HL-60 (cell line): ENCODE data around the gene MFRP.

ENCODE experiments used
- DNase-seq, 2 experiments: peaks; one replicate each; pipeline ENCODE4 v3.0.0-alpha.2; 2010 to 2020; ENCODE audit warnings: low read depth in 1 of 2, low spot score in 1 of 2
- H3K27ac ChIP-seq: fragments of 250-450 bp; sonication (Bioruptor Pico); replicated peaks from 2 replicates; pipeline ENCODE4 v1.5.1; 2020; ENCODE audit warnings: mild to moderate bottlenecking, moderate library complexity
- H3K27me3 ChIP-seq: fragments of 250-450 bp; sonication (Bioruptor Pico); 2 replicates; pipeline ENCODE4 v1.5.1; 2021; ENCODE audit warnings: mild to moderate bottlenecking, moderate library complexity; ENCODE audit not compliant: insufficient read depth, poor library complexity, severe bottlenecking
- H3K4me3 ChIP-seq: replicated peaks from 2 replicates; pipeline ENCODE4 v1.5.1; 2011; ENCODE audit warnings: mild to moderate bottlenecking, control low read depth, low read length; ENCODE audit not compliant: insufficient read depth
- CTCF ChIP-seq: IDR thresholded peaks from one replicate; pipeline ENCODE4 v1.5.1; 2011; ENCODE audit warnings: low read length, control low read depth, inconsistent platforms; ENCODE audit not compliant: insufficient read depth
- GABPA ChIP-seq: IDR thresholded peaks from 2 replicates; pipeline ENCODE4 v1.6.1; 2012; ENCODE audit warnings: low read depth
- POLR2AphosphoS5 ChIP-seq: IDR thresholded peaks from 2 replicates; pipeline ENCODE4 v1.6.1; 2012; ENCODE audit warnings: low read depth
- REST ChIP-seq: IDR thresholded peaks from 2 replicates; pipeline ENCODE4 v1.6.1; 2012; ENCODE audit warnings: low read depth; ENCODE audit not compliant: insufficient replicate concordance
- SPI1 ChIP-seq: IDR thresholded peaks from 2 replicates; pipeline ENCODE4 v1.6.1; 2012; ENCODE audit warnings: low read depth, mild to moderate bottlenecking, borderline replicate concordance

Gene MFRP

GRCh38 chr11:119320240-119320775 is 26.2 kb downstream of the MFRP start:
- DNase-seq = no peak
- Histone ChIP-seq H3K27ac (no peak overlapping the region), H3K27me3 (peaks cover 21% of the 10 kb centered on the region), H3K4me3 (no peak overlapping the region)
- TF ChIP-seq GABPA (no peak), REST (no peak), SPI1 (no peak), CTCF (no peak), POLR2AphosphoS5 (no peak)

GRCh38 chr11:119319700-119320239 is 26.7 kb downstream of the MFRP start:
- no peak overlapping the region for H3K27ac ChIP-seq
- DNase-seq = no peak
- TF ChIP-seq REST (no peak), POLR2AphosphoS5 (no peak), CTCF (no peak), GABPA (no peak), SPI1 (no peak)
- H3K27me3 ChIP-seq = peaks cover 25% of the 10 kb centered on the region
- no peak overlapping the region for H3K4me3 ChIP-seq

- DNase-seq = no peak
- no peak overlapping the region for H3K4me3 ChIP-seq
- peak overlapping the region; percentile 39 for H3K27ac ChIP-seq
These were observed 27.3 kb downstream of the MFRP start for GRCh38 chr11:119319136-119319699.

More at GRCh38 chr11:119319136-119319699, 27.3 kb downstream of the MFRP start:
- no peak for TF ChIP-seq GABPA
- TF ChIP-seq SPI1 = no peak
- no peak for TF ChIP-seq REST
- no peak for TF ChIP-seq CTCF
- TF ChIP-seq POLR2AphosphoS5 = no peak
- H3K27me3 ChIP-seq = peaks cover 31% of the 10 kb centered on the region
